Kidney capillary endothelial cell (primary cell): ENCODE data around the gene MCOLN1.

ENCODE experiments used
- DNase-seq: peaks from one replicate; pipeline ENCODE4 v3.0.0-alpha.2; 2018; ENCODE audit warnings: low spot score

Gene MCOLN1

GRCh38 chr19:7578127-7578526 lies 55.7 kb downstream of the MCOLN1 start:
- DNase-seq, result no peak

GRCh38 chr19:7579182-7579581 lies 56.8 kb downstream of the MCOLN1 start:
- no peak for DNase-seq

GRCh38 chr19:7582446-7582845 lies 60.0 kb downstream of the MCOLN1 start:
- no peak for DNase-seq
